Lower lobe of right lung (tissue), 2 donors: ENCODE results near the gene DOCK3. TPM values are rescaled to one million over a fixed set of nuclear protein-coding genes. Genes with fewer than 3 reads are reported as not detected.

Source experiments
- ATAC-seq, 2 donors: fragments of 200-7000 bp; cut with Tn5 transposase; one replicate each; pipeline ENCODE4 v1.9.1; 2020 to 2022; ENCODE audit warnings: mild to moderate bottlenecking in 2 of 2, moderate library complexity in 2 of 2
- DNase-seq: peaks from one replicate; pipeline ENCODE4 v3.0.0-alpha.2; 2020
- H3K27ac ChIP-seq: fragments of 200-600 bp; one replicate; pipeline ENCODE4 v1.8.0; 2022
- H3K27me3 ChIP-seq: fragments of 200-600 bp; one replicate; pipeline ENCODE4 v1.8.0; 2022; ENCODE audit warnings: low read depth
- H3K36me3 ChIP-seq: fragments of 200-600 bp; one replicate; pipeline ENCODE4 v1.8.0; 2022; ENCODE audit warnings: mild to moderate bottlenecking
- H3K4me1 ChIP-seq: fragments of 200-600 bp; one replicate; pipeline ENCODE4 v1.8.0; 2022
- H3K4me3 ChIP-seq: fragments of 200-600 bp; one replicate; pipeline ENCODE4 v1.8.0; 2022; ENCODE audit warnings: mild to moderate bottlenecking
- H3K9me3 ChIP-seq: fragments of 200-600 bp; one replicate; pipeline ENCODE4 v1.8.0; 2022
- intact Hi-C: fragments of 100-400 bp; cut with DNase I; formaldehyde crosslinking; loops from one replicate; pipeline ENCODE4 v1.11.0; 2022
- total RNA-seq: library from RNA; stranded (reverse); fragmentation: NEBNext Ultra II Directional; extraction: Animal tissue kit (Norgen Biotek cat#: 25700); gene quantifications from one replicate; pipeline ENCODE4 v1.2.1, GENCODE V29; 2021
- TF ChIP-seq, protein P1 (sequence below): fragments of 200-600 bp; IDR thresholded peaks from one replicate; pipeline ENCODE4 v1.8.0; 2022; ENCODE audit warnings: antibody characterized with exemption, mild to moderate bottlenecking
- donor health status: DM: no; HTN: yes; CAD: no; lungs with severe emphysema.

Gene DOCK3
- total RNA-seq, 1 donor from 2014 or later: 1.5 TPM

- no peaks in the 10 kb centered on the region for H3K9me3 ChIP-seq
- H3K27ac ChIP-seq: no peak overlapping the region
- TF ChIP-seq, protein P1, sequence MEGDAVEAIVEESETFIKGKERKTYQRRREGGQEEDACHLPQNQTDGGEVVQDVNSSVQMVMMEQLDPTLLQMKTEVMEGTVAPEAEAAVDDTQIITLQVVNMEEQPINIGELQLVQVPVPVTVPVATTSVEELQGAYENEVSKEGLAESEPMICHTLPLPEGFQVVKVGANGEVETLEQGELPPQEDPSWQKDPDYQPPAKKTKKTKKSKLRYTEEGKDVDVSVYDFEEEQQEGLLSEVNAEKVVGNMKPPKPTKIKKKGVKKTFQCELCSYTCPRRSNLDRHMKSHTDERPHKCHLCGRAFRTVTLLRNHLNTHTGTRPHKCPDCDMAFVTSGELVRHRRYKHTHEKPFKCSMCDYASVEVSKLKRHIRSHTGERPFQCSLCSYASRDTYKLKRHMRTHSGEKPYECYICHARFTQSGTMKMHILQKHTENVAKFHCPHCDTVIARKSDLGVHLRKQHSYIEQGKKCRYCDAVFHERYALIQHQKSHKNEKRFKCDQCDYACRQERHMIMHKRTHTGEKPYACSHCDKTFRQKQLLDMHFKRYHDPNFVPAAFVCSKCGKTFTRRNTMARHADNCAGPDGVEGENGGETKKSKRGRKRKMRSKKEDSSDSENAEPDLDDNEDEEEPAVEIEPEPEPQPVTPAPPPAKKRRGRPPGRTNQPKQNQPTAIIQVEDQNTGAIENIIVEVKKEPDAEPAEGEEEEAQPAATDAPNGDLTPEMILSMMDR: no peak
- DNase-seq (no peak), ATAC-seq (no peak)
- intact Hi-C loops: no loop called here
- H3K27me3 ChIP-seq: no peaks in the 10 kb centered on the region
- H3K4me1 ChIP-seq: no peaks in the 10 kb centered on the region
- H3K36me3 ChIP-seq: no peaks in the 10 kb centered on the region
- H3K4me3 ChIP-seq: no peak overlapping the region
These were observed 541.6 kb downstream of the DOCK3 start for GRCh38 chr3:51216291-51216690.

DNA sequence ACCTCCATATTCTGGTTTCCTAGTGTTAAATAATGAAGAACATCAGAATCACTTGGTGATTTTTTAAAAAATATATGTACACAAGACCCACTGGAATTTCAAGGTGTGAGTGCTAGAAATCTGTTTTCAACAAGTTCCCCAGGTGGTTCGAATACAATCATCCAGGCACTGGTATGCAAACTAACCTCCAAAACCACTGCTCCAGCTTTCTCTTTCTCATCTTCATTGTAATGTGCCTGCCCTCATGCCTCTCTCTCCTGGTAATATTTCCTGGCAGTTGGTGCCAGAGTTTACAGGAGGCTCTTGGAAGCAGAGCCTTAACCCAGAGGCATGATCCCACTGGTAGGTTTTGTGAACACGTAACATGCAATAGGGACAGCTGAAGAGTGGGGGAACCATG, 547.2 kb downstream of the DOCK3 start:
- Histone ChIP-seq H3K9me3 (no peaks in the 10 kb centered on the region), H3K27ac (no peak overlapping the region), H3K27me3 (peaks cover 4% of the 10 kb centered on the region), H3K36me3 (no peaks in the 10 kb centered on the region), H3K4me1 (no peaks in the 10 kb centered on the region), H3K4me3 (no peak overlapping the region)
- no peak for ATAC-seq
- DNase-seq: no peak
- TF ChIP-seq, protein P1: no peak
- intact Hi-C loops: no loop called here

- DNase-seq (no peak), ATAC-seq (no peak)
- intact Hi-C loops: no loop called here
- H3K27me3 ChIP-seq: peaks cover 4% of the 10 kb centered on the region
- no peak overlapping the region for H3K4me3 ChIP-seq
- no peaks in the 10 kb centered on the region for H3K36me3 ChIP-seq
- no peaks in the 10 kb centered on the region for H3K4me1 ChIP-seq
- no peaks in the 10 kb centered on the region for H3K9me3 ChIP-seq
- TF ChIP-seq, protein P1: no peak
- no peak overlapping the region for H3K27ac ChIP-seq
These were observed 549.6 kb downstream of the DOCK3 start for GRCh38 chr3:51224283-51224682.

DNA sequence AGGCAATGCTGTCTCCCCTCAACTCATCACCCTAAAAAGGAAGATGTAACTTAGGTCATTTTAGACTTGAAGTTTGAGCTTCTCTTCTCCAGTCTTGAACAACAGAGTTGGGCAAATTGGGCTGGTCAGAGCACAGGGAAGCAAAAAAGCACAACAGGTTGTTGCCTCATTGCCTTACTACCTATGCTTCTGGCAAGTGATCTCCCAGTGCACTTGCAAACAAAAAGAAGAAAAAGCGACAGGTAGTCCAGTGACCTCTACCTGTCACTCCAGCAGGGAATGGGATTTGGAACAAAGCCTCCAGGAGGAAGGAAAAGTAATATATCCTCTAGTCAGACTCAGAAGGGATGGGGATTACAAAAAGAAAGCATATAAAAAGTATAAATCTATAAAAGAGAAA, 550.1 kb downstream of the DOCK3 start:
- Histone ChIP-seq H3K36me3 (no peaks in the 10 kb centered on the region), H3K4me1 (no peaks in the 10 kb centered on the region), H3K4me3 (no peak overlapping the region), H3K9me3 (no peaks in the 10 kb centered on the region), H3K27ac (no peak overlapping the region), H3K27me3 (peaks cover 4% of the 10 kb centered on the region)
- TF ChIP-seq, protein P1: no peak
- ATAC-seq (no peak), DNase-seq (no peak)
- intact Hi-C loops: no loop called here

GRCh38 chr3:51242939-51243338, 568.2 kb downstream of the DOCK3 start:
- Histone ChIP-seq H3K27me3 (no peaks in the 10 kb centered on the region), H3K36me3 (no peaks in the 10 kb centered on the region), H3K27ac (no peak overlapping the region), H3K9me3 (no peaks in the 10 kb centered on the region), H3K4me3 (no peak overlapping the region), H3K4me1 (no peaks in the 10 kb centered on the region)
- intact Hi-C loops: no loop called here
- TF ChIP-seq, protein P1: no peak
- DNase-seq: no peak
- peak in 1 of 2 donors; percentile 39 for ATAC-seq

- Histone ChIP-seq H3K27me3 (no peaks in the 10 kb centered on the region), H3K4me3 (no peak overlapping the region), H3K27ac (no peak overlapping the region), H3K36me3 (no peaks in the 10 kb centered on the region), H3K9me3 (no peaks in the 10 kb centered on the region), H3K4me1 (no peaks in the 10 kb centered on the region)
- intact Hi-C loops: no loop called here
- no peak for DNase-seq
- ATAC-seq: no peak
- TF ChIP-seq, protein P1: no peak
These were observed 569.2 kb downstream of the DOCK3 start for GRCh38 chr3:51243924-51244323.
